GM21515 (cell line): ENCODE results near the gene BSPH1.
"Not testable (repeated sequence)": the region's sequence is repeated elsewhere in the genome, so short reads cannot be mapped to it uniquely, and the experiment has no call there.

Experiments used
- ATAC-seq: cut with Tn5 transposase; IDR thresholded peaks from one replicate; pipeline ENCODE4 v1.9.1; 2021; ENCODE audit not compliant: unreplicated experiment

Gene BSPH1

GRCh38 chr19:47992070-47992469, at the start of gene BSPH1:
Gene BSPH1 (minus strand): TSS chr19:47992170. CDS start chr19:47992081, 89 bp downstream.
- no peak for ATAC-seq

GRCh38 chr19:48036765-48037164, 44.8 kb upstream of the BSPH1 start:
- ATAC-seq: no peak

- no peak for ATAC-seq
These were observed 41.6 kb upstream of the BSPH1 start for GRCh38 chr19:48033604-48034003.

GRCh38 chr19:48030073-48030472, 38.1 kb upstream of the BSPH1 start:
- no peak for ATAC-seq

GRCh38 chr19:48029431-48029830, 37.5 kb upstream of the BSPH1 start:
- no peak for ATAC-seq

- no peak for ATAC-seq
These were observed 33.5 kb upstream of the BSPH1 start for GRCh38 chr19:48025480-48025879.

- ATAC-seq: no peak
These were observed 31.5 kb upstream of the BSPH1 start for GRCh38 chr19:48023518-48023917.

- ATAC-seq: no peak
These were observed 31.0 kb upstream of the BSPH1 start for GRCh38 chr19:48023011-48023410.

GRCh38 chr19:48020686-48021085, 28.7 kb upstream of the BSPH1 start:
- no peak for ATAC-seq

GRCh38 chr19:48010932-48011758, 19.2 kb upstream of the BSPH1 start:
- ATAC-seq: no peak

GRCh38 chr19:48006762-48007161, 14.8 kb upstream of the BSPH1 start:
- no peak for ATAC-seq

GRCh38 chr19:48004236-48004635, 12.3 kb upstream of the BSPH1 start:
- ATAC-seq: no peak

GRCh38 chr19:48000846-48001245, 8.9 kb upstream of the BSPH1 start:
- no peak for ATAC-seq

GRCh38 chr19:47998800-47999199, 6.8 kb upstream of the BSPH1 start:
- ATAC-seq: no peak

GRCh38 chr19:47996230-47996727, 4.3 kb upstream of the BSPH1 start:
- ATAC-seq: no peak

GRCh38 chr19:47994209-47994802, 2.3 kb upstream of the BSPH1 start, which contains the start of gene ELSPBP1:
Gene ELSPBP1 (plus strand): TSS chr19:47994632. CDS start chr19:48008668, 14,036 bp downstream.
- no peak for ATAC-seq

- ATAC-seq: no peak
These were observed 670 bp downstream of the BSPH1 start for GRCh38 chr19:47991191-47991808.

- ATAC-seq: no peak
These were observed 18.4 kb downstream of the BSPH1 start for GRCh38 chr19:47973529-47973928.

- not testable (repeated sequence) for ATAC-seq
These were observed 36.0 kb downstream of the BSPH1 start for GRCh38 chr19:47955936-47956335.

- ATAC-seq: not testable (repeated sequence)
These were observed 39.8 kb downstream of the BSPH1 start for GRCh38 chr19:47952132-47952531.

GRCh38 chr19:47949852-47950521, 42.0 kb downstream of the BSPH1 start:
- not testable (repeated sequence) for ATAC-seq
